ENCODE data around the gene R3HDM2.

- TF ChIP-seq TAF1 (IDR thresholded peaks at IDR 0.05; ENCODE audit: borderline replicate concordance, insufficient read depth, low read length) = no peak
- no peak for TF ChIP-seq POLR2AphosphoS5 (IDR thresholded peaks at IDR 0.05; ENCODE audit: low read depth, low read length)
- TF ChIP-seq REST (IDR thresholded peaks at IDR 0.05; ENCODE audit: insufficient read depth in 1 of 2, low read depth in 2 of 2, low read length in 2 of 2) = no peak
Measured at GRCh38 chr12:57242691-57243454, 188.0 kb downstream of the R3HDM2 start.

Measured in PFSK-1 (cell line).